ENCODE data around the gene MYH14. TPM values are rescaled to one million over a fixed set of nuclear protein-coding genes. Genes with fewer than 3 reads are reported as not detected.
A peak's percentile ranks its signal among the peaks of the same experiment; 100 is the strongest.

The MYH14 gene
- total and polyA plus RNA-seq, 2 of the 13 experiments (the other 11 are each of a cell fraction or from before 2014, with no cell fraction given), result 5.5 to 5.8 TPM

GRCh38 chr19:50325310-50326100 lies 122.1 kb downstream of the MYH14 start (continued):
- peak; percentile 82 for TF ChIP-seq BCL3 (CRISPR knock-in tag; IDR thresholded peaks at IDR 0.05)
- peak; percentile 95 for TF ChIP-seq MEIS2 (CRISPR knock-in tag; IDR thresholded peaks at IDR 0.05)
- peak; percentile 53; the same call in 1 of the 2 replicates for TF ChIP-seq ZNF354B (CRISPR knock-in tag; IDR thresholded peaks at IDR 0.05)
- peak; percentile 80 for TF ChIP-seq THAP11 (CRISPR knock-in tag; IDR thresholded peaks at IDR 0.05)
- TF ChIP-seq ZNF563 (CRISPR knock-in tag; IDR thresholded peaks at IDR 0.05), result peak; percentile 98
- peak; percentile 74; the same call in 1 of the 2 replicates for TF ChIP-seq ZFX (CRISPR knock-in tag; IDR thresholded peaks at IDR 0.05; ENCODE audit: low read depth)
- peak; percentile 55; the same call in 1 of the 2 replicates for TF ChIP-seq ZFP41 (CRISPR knock-in tag; IDR thresholded peaks at IDR 0.05; ENCODE audit: borderline replicate concordance)
- TF ChIP-seq ZSCAN25 (CRISPR knock-in tag; IDR thresholded peaks at IDR 0.05), result peak; percentile 60; the same call in 1 of the 2 replicates
- TF ChIP-seq NRL (CRISPR knock-in tag; IDR thresholded peaks at IDR 0.05; ENCODE audit: borderline replicate concordance), result peak; percentile 47; the same call in 1 of the 2 replicates
- peak; percentile 76 for TF ChIP-seq HOXD1 (CRISPR knock-in tag; IDR thresholded peaks at IDR 0.05)
- peak; percentile 63; the same call in 1 of the 2 replicates for TF ChIP-seq KDM4B (CRISPR knock-in tag; IDR thresholded peaks at IDR 0.05)
- 0 out of 2 replicates have a peak, but pooled peaks have one; percentile 58 for TF ChIP-seq SNAPC2 (CRISPR knock-in tag; IDR thresholded peaks at IDR 0.05)
- no peak; the same call in 1 of the 2 replicates for TF ChIP-seq ZBTB14 (CRISPR knock-in tag; IDR thresholded peaks at IDR 0.05)
- TF ChIP-seq BRF2 (CRISPR knock-in tag; IDR thresholded peaks at IDR 0.05), result peak; percentile 69; the same call in 1 of the 2 replicates
- peak; percentile 91; the same call in 1 of the 2 replicates for TF ChIP-seq FLYWCH1 (CRISPR knock-in tag; IDR thresholded peaks at IDR 0.05)
- no peak for TF ChIP-seq MAFG (CRISPR knock-in tag; IDR thresholded peaks at IDR 0.05)
- no peak for TF ChIP-seq RERE (CRISPR knock-in tag; IDR thresholded peaks at IDR 0.05; ENCODE audit: low read depth)
- TF ChIP-seq PBX3 (CRISPR knock-in tag; IDR thresholded peaks at IDR 0.05; ENCODE audit: borderline replicate concordance), result no peak
